ENCODE results near the gene TAGLN3.

The TAGLN3 gene

DNA sequence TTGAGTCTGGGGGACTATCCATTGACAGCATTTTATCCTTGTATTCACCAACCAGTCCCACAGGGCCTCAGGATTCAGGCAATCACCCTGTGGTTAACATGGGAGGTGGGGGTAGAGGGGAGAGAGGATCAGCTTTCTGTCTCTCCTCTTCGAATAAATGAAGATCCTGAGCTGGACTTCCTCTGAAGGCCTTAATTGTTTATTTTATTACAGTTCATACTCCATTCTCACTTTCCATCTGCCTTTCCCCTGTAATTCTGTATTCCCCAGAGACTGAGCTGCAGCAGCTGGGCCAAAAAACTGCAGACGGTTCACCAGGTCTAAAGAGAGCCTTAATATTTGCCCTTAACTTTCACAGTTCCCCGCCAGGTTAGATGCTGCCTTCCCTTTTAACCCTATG, 11.9 kb downstream of the TAGLN3 start:
- Mint-ChIP-seq H3K4me3 (no peak overlapping the region), H3K36me3 (no peaks in the 10 kb centered on the region), H3K27me3 (no peaks in the 10 kb centered on the region), H3K9me3 (no peaks in the 10 kb centered on the region), H3K4me1 (peaks cover 13% of the 10 kb centered on the region), H3K27ac (no peak overlapping the region)
- ATAC-seq (ENCODE audit: low read depth) (no peak), DNase-seq (ENCODE audit: low spot score in 2 of 2) (no peak)

DNA sequence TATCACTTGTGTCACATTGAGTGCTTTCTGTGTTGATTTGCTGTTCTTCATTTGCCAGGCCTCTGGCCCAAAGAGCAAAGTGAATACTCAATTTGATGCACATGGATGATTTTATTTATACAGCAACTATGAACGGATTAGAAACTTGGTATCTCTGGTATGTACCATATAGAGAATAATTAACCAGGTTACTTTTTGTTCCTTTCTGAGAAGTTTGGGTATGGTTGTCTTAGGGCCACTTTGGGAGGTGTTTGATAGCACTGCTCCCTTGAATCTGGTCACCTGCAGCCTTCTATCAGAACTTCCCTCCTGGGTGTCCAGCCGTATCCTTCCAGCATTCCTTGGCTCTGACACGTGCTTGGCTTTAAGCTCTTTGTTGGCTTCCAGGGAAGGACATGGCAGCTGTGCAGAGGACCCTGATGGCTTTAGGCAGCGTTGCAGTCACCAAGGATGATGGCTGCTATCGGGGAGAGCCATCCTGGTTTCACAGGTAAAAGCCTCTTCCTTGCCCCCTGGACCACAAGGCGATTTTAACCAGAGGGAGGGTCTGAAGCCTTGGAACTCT, 12.7 kb downstream of the TAGLN3 start:
- DNase-seq (ENCODE audit: low spot score in 2 of 2) (no peak), ATAC-seq (ENCODE audit: low read depth) (no peak)
- Mint-ChIP-seq H3K9me3 (no peaks in the 10 kb centered on the region), H3K27ac (no peak overlapping the region), H3K36me3 (no peaks in the 10 kb centered on the region), H3K4me1 (peaks cover 13% of the 10 kb centered on the region), H3K4me3 (no peak overlapping the region), H3K27me3 (no peaks in the 10 kb centered on the region)

DNA sequence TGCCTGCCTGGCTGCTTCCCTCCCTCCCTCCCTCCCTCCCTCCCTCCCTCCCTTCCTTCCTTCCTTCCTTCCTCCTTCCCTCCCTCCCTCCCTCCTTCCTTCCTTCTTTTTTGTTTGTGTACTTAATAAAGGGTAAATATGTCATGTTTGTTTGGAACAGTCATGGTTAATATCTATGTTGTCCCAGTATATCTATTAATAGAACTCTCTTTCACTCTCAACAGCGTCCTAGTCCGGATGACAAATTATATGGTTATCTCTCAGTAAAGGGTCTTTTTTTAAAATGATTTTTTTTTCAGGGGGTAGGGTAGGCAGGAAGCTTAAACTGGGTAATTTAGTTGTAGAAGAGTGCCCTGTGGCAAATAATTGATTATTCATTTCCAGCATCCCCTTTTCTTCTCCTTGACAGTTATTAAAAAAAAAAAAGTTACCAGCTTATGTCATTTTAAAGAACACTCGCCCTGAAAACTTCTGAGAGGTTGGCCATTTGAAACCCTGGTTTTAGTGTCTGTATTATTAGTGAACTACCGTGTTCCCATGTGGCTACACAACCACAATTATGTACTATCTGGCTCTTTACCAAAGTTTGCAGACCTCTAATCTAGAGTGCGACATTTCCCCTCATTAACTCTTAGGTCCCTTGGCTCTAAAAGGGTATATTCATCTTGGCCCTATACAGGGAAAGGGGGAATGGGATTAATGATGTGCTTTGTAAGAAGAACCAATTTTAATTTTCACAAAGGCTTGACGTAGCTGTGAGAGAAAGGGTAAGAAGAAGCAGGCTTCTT, 13.7 kb downstream of the TAGLN3 start:
- peaks cover 13% of the 10 kb centered on the region for H3K4me1 Mint-ChIP-seq
- DNase-seq (ENCODE audit: low spot score in 2 of 2) (no peak), ATAC-seq (ENCODE audit: low read depth) (no peak)
- no peaks in the 10 kb centered on the region for H3K36me3 Mint-ChIP-seq
- no peaks in the 10 kb centered on the region for H3K27me3 Mint-ChIP-seq
- no peaks in the 10 kb centered on the region for H3K9me3 Mint-ChIP-seq
- no peak overlapping the region for H3K4me3 Mint-ChIP-seq
- H3K27ac Mint-ChIP-seq = no peak overlapping the region

DNA sequence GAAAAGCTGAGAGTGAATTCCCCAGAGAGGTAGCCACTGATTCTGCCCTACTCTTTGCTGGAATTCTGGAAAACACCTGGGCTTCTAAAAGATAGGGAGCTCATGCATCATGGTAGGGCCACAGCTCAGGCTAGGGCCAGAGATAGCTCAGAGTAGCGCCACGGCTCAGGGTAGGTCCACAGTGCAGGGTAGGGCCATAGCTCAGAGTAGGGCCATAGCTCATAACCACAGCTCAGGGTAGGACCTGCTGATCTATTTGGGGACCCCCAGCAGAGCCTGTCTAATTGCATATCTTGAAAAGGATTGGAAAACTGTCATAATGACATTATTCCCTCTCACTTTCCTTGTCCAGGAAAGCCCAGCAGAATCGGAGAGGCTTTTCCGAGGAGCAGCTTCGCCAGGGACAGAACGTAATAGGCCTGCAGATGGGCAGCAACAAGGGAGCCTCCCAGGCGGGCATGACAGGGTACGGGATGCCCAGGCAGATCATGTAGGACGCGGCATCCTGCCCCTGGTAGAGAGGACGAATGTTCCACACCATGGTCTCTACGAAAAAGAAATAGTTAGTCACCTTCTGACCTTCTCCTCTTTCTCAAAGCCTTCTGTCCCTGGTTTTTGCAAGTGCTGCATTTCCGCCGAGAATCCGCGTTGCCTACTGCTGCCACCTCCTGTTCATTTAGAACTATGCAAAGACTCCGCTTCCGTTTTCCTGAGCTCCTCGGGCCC, 14.5 kb downstream of the TAGLN3 start:
- Mint-ChIP-seq H3K27ac (no peak overlapping the region), H3K9me3 (no peaks in the 10 kb centered on the region), H3K4me3 (peak overlapping the region; percentile 38), H3K4me1 (peaks cover 13% of the 10 kb centered on the region), H3K36me3 (no peaks in the 10 kb centered on the region), H3K27me3 (no peaks in the 10 kb centered on the region)
- ATAC-seq (ENCODE audit: low read depth) (peak; percentile 83), DNase-seq (ENCODE audit: low spot score in 2 of 2) (peak; percentile 26 to 46)

DNA sequence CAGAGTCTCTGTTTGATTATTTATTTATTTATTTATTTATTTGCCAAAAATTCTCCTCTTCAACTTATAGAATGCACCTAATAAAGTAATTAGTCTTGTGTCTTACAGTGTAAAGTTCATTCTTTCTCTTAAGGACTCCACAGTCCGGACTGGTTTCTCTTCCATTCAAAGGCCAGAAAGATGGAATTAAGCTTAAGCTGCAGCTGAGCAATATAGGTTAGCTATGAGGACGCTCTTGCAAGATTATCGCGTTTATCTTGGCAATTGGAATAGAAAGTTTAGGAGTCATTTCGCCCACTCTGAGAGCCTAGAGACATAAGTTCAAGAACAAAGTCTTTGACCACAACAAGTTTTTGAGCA, 15.0 kb downstream of the TAGLN3 start:
- DNase-seq (ENCODE audit: low spot score in 2 of 2) (no peak), ATAC-seq (ENCODE audit: low read depth) (no peak)
- Mint-ChIP-seq H3K9me3 (no peaks in the 10 kb centered on the region), H3K4me3 (no peak overlapping the region), H3K4me1 (peaks cover 13% of the 10 kb centered on the region), H3K36me3 (no peaks in the 10 kb centered on the region), H3K27ac (no peak overlapping the region), H3K27me3 (no peaks in the 10 kb centered on the region)

DNA sequence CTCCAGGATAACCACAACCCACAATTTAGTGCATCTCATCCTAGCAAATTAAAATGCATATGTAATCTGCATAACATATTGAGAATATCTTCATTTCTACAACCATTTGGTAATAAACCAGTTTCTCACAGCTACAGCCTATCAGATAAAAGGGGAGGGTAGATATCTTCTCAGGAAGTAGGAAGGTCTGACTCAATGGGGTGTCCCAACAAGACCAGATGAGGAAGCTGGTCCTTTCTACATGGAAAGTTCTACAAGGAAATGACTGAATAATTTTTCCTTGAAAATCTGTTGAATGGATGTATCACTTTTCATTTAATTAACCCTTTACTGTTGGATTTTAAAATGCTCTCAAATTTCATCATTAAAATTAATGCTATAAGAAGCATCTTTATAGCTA, 18.4 kb downstream of the TAGLN3 start:
- no peak for ATAC-seq (ENCODE audit: low read depth)
- Mint-ChIP-seq H3K9me3 (no peaks in the 10 kb centered on the region), H3K4me1 (peaks cover 9% of the 10 kb centered on the region), H3K4me3 (no peak overlapping the region), H3K27me3 (no peaks in the 10 kb centered on the region), H3K36me3 (no peaks in the 10 kb centered on the region), H3K27ac (no peak overlapping the region)
- DNase-seq (ENCODE audit: low spot score in 2 of 2) = no peak

DNA sequence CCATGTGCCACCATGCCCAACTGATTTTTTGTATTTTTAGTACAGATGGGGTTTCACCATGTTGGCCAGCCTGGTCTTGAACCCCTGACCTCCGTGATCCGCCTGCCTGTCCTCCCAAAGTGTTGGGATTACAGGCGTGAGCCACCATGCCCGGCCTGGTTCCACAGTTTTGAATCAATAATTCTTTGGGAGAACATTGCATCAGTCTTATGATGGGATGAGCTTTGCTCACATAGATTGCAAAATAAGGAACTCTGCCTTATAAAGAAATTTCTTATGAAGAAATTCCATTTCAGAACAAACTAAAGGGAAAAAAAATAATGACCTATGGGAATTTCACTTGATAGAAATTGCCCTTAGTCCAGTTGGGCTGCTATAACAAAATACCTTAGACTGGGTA, 20.0 kb downstream of the TAGLN3 start:
- no peak overlapping the region for H3K4me3 Mint-ChIP-seq

DNA sequence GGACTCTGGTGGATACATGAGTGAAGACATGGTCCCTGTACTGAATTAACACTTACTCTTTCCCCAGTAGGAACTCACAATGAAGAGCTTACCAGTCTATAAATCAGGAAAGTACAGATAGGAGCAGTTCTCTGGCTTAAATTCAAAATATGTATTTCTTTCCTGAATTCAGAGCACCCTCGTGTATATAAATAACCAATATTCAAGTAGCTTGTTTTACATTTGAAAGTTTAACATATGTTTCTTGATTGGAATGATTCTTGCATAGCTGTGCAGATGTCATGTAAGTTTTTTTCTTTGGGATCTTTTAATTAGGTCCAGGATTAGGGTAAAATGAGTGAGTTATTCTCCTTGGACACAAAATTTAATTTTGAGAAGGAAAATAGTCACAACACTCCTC, 21.0 kb downstream of the TAGLN3 start:
- DNase-seq (ENCODE audit: low spot score in 2 of 2) = no peak
- Mint-ChIP-seq H3K4me3 (no peak overlapping the region), H3K4me1 (no peaks in the 10 kb centered on the region), H3K9me3 (no peaks in the 10 kb centered on the region), H3K27ac (no peak overlapping the region), H3K27me3 (no peaks in the 10 kb centered on the region), H3K36me3 (no peaks in the 10 kb centered on the region)
- no peak for ATAC-seq (ENCODE audit: low read depth)

More for the DNA sequence above, 20.0 kb downstream of the TAGLN3 start:
- H3K27ac Mint-ChIP-seq = no peak overlapping the region
- no peaks in the 10 kb centered on the region for H3K9me3 Mint-ChIP-seq
- H3K36me3 Mint-ChIP-seq = no peaks in the 10 kb centered on the region
- DNase-seq (ENCODE audit: low spot score in 2 of 2) (no peak), ATAC-seq (ENCODE audit: low read depth) (no peak)
- H3K27me3 Mint-ChIP-seq = no peaks in the 10 kb centered on the region
- H3K4me1 Mint-ChIP-seq = peaks cover 3% of the 10 kb centered on the region

DNA sequence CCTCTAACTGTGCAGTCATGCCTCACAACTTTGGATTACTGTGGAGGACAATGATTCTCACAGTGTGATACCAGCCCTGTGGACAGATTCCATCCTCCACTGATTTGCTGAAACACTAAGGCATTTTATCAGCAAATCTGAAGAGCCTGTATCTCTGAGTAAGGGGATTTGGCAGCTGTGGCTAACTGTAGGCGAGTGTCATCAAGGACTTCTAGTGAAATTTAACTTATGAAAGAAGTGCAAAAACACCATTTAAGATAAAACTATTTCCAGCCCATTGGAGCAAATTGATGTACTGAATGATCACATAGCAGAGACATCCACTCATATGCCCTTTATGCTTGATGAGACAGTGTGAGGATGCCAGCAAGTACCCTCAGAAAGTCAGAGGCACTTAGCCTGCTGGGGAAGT, 22.0 kb downstream of the TAGLN3 start:
- ATAC-seq (ENCODE audit: low read depth) (no peak), DNase-seq (ENCODE audit: low spot score in 2 of 2) (no peak)
- Mint-ChIP-seq H3K4me3 (no peak overlapping the region), H3K27me3 (no peaks in the 10 kb centered on the region), H3K9me3 (no peaks in the 10 kb centered on the region), H3K36me3 (no peaks in the 10 kb centered on the region), H3K27ac (no peak overlapping the region), H3K4me1 (no peaks in the 10 kb centered on the region)

DNA sequence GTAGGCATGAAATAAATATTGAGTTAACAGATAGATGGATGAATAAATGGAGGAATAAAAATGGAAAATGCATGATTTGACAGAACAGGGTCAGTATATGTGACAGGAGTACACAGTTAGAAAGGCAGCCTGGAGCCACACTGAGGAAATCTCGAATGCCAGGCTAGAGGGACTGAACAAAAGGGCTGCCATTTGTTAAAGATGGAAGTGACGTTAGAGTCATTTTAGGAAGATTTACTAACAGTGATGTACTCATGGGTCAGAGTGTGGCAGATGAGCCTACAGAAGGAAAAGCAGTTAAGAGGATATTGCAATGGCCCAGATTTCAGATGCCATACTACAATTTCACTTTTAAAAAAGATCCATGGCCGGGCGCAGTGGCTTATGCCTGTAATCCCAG, 28.4 kb downstream of the TAGLN3 start:
- Mint-ChIP-seq H3K27ac (no peak overlapping the region), H3K27me3 (peaks cover 6% of the 10 kb centered on the region), H3K4me3 (no peak overlapping the region), H3K9me3 (no peaks in the 10 kb centered on the region), H3K4me1 (no peaks in the 10 kb centered on the region), H3K36me3 (no peaks in the 10 kb centered on the region)
- ATAC-seq (ENCODE audit: low read depth) = no peak
- no peak for DNase-seq (ENCODE audit: low spot score in 2 of 2)

DNA sequence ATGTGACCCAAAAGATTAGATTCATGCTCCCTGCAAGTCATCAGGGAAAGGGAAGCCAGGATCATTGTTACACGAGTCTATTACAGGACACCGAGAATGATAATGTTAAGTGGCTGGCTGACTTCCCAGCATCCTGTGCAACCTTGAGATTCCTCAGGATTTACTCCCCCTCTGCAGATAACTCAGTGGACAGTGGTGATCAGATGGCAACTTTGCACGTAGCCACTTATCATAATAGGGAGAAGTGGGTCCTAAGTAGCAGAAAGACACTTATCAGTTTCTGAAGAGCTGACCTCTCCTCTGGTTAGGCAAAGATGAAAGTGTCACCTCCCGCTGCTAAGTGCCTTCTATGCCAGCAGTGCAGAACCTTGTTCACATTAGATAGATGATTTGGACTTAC, 29.1 kb downstream of the TAGLN3 start:
- no peak for ATAC-seq (ENCODE audit: low read depth)
- Mint-ChIP-seq H3K27ac (no peak overlapping the region), H3K36me3 (no peaks in the 10 kb centered on the region), H3K4me3 (no peak overlapping the region), H3K9me3 (no peaks in the 10 kb centered on the region), H3K4me1 (no peaks in the 10 kb centered on the region), H3K27me3 (peaks cover 8% of the 10 kb centered on the region)
- no peak for DNase-seq (ENCODE audit: low spot score in 2 of 2)

DNA sequence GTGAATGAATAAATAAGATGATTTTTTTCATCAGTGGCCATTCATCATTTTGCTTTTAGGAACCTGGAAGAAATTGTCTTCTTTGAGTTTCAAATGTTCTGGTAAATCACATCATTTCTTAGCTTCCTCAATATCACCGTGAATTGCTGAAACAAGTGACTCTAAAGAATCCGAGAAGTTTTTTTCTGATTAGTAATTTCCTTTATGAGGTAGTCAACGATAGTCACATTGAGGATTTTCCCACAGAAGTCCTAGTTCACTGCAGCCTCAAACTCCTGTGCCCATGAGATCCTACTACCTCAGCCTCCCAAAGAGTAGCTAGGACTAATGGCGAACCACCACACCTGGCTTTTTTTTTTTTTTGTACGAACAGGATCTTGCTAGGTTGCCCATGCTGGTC, 32.2 kb downstream of the TAGLN3 start:
- DNase-seq (ENCODE audit: low spot score in 2 of 2) (no peak), ATAC-seq (ENCODE audit: low read depth) (no peak)
- no peak overlapping the region for H3K27ac Mint-ChIP-seq
- H3K9me3 Mint-ChIP-seq = peaks cover 1% of the 10 kb centered on the region
- H3K4me3 Mint-ChIP-seq = no peak overlapping the region
- peaks cover 2% of the 10 kb centered on the region for H3K36me3 Mint-ChIP-seq
- H3K27me3 Mint-ChIP-seq = peaks cover 10% of the 10 kb centered on the region
- no peaks in the 10 kb centered on the region for H3K4me1 Mint-ChIP-seq

DNA sequence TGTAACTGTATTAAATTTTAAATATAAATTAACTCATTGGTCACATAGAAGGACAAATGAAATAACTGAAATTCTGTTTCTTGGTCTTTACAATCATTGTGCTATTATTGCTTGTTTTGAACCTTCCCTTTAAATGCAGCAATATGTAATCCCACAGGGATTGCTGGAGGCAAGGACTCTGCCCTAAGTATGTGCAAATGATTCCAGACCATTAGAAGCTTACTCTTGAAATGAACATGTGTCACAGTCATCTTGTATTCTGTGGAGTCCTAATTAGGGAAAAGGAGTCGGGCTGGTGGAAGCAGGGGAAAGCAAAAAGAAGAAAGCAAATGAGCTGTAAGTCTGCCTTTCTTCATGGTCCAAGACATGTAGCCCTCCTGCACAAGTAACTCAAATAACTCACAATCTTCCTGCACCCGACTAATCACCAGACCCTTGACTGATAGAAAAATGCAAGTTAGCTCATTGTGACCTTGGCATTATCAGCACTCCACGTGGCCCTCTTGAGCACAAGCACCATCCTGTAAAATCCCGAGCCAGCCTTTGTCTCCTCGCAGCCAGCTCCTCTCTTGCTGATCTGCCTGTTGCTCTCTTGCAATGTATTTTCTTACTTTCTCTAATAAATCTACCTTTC, 33.5 kb downstream of the TAGLN3 start:
- ATAC-seq (ENCODE audit: low read depth) (no peak), DNase-seq (ENCODE audit: low spot score in 2 of 2) (no peak)
- Mint-ChIP-seq H3K4me1 (no peaks in the 10 kb centered on the region), H3K4me3 (no peak overlapping the region), H3K9me3 (peaks cover 1% of the 10 kb centered on the region), H3K27ac (no peak overlapping the region), H3K27me3 (peaks cover 4% of the 10 kb centered on the region), H3K36me3 (peaks cover 2% of the 10 kb centered on the region)

DNA sequence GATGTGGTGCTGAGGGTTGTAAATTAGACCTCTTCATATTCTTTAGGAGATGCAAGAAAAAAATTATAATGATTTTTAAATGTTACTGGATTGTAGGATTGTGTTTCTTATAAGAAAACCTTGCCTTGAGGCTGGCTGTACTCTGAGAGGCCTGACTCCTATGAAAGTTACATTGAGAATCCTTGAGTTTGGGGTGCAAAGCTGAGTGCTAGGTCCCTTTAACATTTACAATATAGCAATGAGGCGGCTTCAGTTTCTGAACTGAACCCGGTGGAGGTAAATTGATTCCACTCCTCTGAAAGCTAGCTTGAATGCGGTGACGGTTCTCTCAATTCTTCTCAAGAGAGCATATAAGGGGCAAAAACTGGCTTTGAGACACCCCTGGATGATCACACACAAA, 35.7 kb downstream of the TAGLN3 start, which contains the start of gene TMPRSS7:
TSS of gene TMPRSS7 (plus strand) at position 301 of the 400 bp plus-strand sequence. CDS start 110 bp downstream, outside the sequence.
- H3K36me3 Mint-ChIP-seq = peaks cover 2% of the 10 kb centered on the region
- H3K27me3 Mint-ChIP-seq = peaks cover 3% of the 10 kb centered on the region
- no peak within 1 kb of the TSS for H3K4me3 Mint-ChIP-seq
- ATAC-seq (ENCODE audit: low read depth) (no peak), DNase-seq (ENCODE audit: low spot score in 2 of 2) (no peak)
- H3K27ac Mint-ChIP-seq = no peak within 1 kb of the TSS
- H3K9me3 Mint-ChIP-seq = peaks cover 1% of the 10 kb centered on the region
- peaks cover 4% of the 10 kb centered on the region for H3K4me1 Mint-ChIP-seq

Measured in memory B cell (primary cell).